ENCODE results near the gene DPM3.
A peak's percentile ranks its signal among the peaks of the same experiment; 100 is the strongest.

The DPM3 gene

GRCh38 chr1:155179112-155180031 lies 39.0 kb upstream of the DPM3 start:
- Histone ChIP-seq H3K27ac (ENCODE audit: low read length) (no peak overlapping the region), H3K27me3 (ENCODE audit: low read depth, low read length) (no peaks in the 10 kb centered on the region), H3K4me2 (ENCODE audit: low read length) (no peak overlapping the region), H2AFZ (ENCODE audit: low read depth, low read length) (no peak overlapping the region), H4K20me1 (ENCODE audit: insufficient read depth, low read length) (no peaks in the 10 kb centered on the region), H3K9me3 (ENCODE audit: insufficient read depth, low read length) (no peaks in the 10 kb centered on the region), H3K4me3 (ENCODE audit: low read length) (no peak overlapping the region), H3K4me1 (ENCODE audit: low read length) (peaks cover 21% of the 10 kb centered on the region), H3K79me2 (ENCODE audit: low read length) (no peaks in the 10 kb centered on the region), H3K9ac (ENCODE audit: low read length) (no peak overlapping the region), H3K36me3 (replicated peaks; ENCODE audit: low read depth, low read length) (peaks cover 19% of the 10 kb centered on the region)
- TF ChIP-seq EZH2phosphoT487 (IDR thresholded peaks at IDR 0.05; ENCODE audit: low read depth) (no peak), CTCF (IDR thresholded peaks at IDR 0.05; ENCODE audit: low read depth, low read length) (no peak)

- no peaks in the 10 kb centered on the region for H3K79me2 ChIP-seq (ENCODE audit: low read length)
- H3K27me3 ChIP-seq (ENCODE audit: low read depth, low read length): no peaks in the 10 kb centered on the region
- H3K4me2 ChIP-seq (ENCODE audit: low read length): no peak overlapping the region
- no peak overlapping the region for H3K4me3 ChIP-seq (ENCODE audit: low read length)
- peaks cover 19% of the 10 kb centered on the region for H3K36me3 ChIP-seq (replicated peaks; ENCODE audit: low read depth, low read length)
- peaks cover 22% of the 10 kb centered on the region for H3K4me1 ChIP-seq (ENCODE audit: low read length)
- no peaks in the 10 kb centered on the region for H3K9me3 ChIP-seq (ENCODE audit: insufficient read depth, low read length)
- no peak overlapping the region for H2AFZ ChIP-seq (ENCODE audit: low read depth, low read length)
- H3K9ac ChIP-seq (ENCODE audit: low read length): no peak overlapping the region
- TF ChIP-seq CTCF (IDR thresholded peaks at IDR 0.05; ENCODE audit: low read depth, low read length) (no peak), EZH2phosphoT487 (IDR thresholded peaks at IDR 0.05; ENCODE audit: low read depth) (no peak)
- no peak overlapping the region for H3K27ac ChIP-seq (ENCODE audit: low read length)
- H4K20me1 ChIP-seq (ENCODE audit: insufficient read depth, low read length): no peaks in the 10 kb centered on the region
These were observed 38.2 kb upstream of the DPM3 start for GRCh38 chr1:155178441-155179111.

- Histone ChIP-seq H3K4me1 (ENCODE audit: low read length) (peaks cover 22% of the 10 kb centered on the region), H3K9me3 (ENCODE audit: insufficient read depth, low read length) (no peaks in the 10 kb centered on the region), H3K9ac (ENCODE audit: low read length) (no peak overlapping the region), H3K36me3 (replicated peaks; ENCODE audit: low read depth, low read length) (peaks cover 17% of the 10 kb centered on the region), H3K4me2 (ENCODE audit: low read length) (no peak overlapping the region), H3K79me2 (ENCODE audit: low read length) (peaks cover 2% of the 10 kb centered on the region), H3K27me3 (ENCODE audit: low read depth, low read length) (no peaks in the 10 kb centered on the region), H3K27ac (ENCODE audit: low read length) (no peak overlapping the region), H2AFZ (ENCODE audit: low read depth, low read length) (no peak overlapping the region), H3K4me3 (ENCODE audit: low read length) (no peak overlapping the region), H4K20me1 (ENCODE audit: insufficient read depth, low read length) (no peaks in the 10 kb centered on the region)
- TF ChIP-seq CTCF (IDR thresholded peaks at IDR 0.05; ENCODE audit: low read depth, low read length) (no peak), EZH2phosphoT487 (IDR thresholded peaks at IDR 0.05; ENCODE audit: low read depth) (no peak)
These were observed 37.6 kb upstream of the DPM3 start for GRCh38 chr1:155177918-155178281.

GRCh38 chr1:155177192-155177917 lies 37.0 kb upstream of the DPM3 start:
- Histone ChIP-seq H3K9ac (ENCODE audit: low read length) (no peak overlapping the region), H4K20me1 (ENCODE audit: insufficient read depth, low read length) (no peaks in the 10 kb centered on the region), H2AFZ (ENCODE audit: low read depth, low read length) (no peak overlapping the region), H3K79me2 (ENCODE audit: low read length) (peaks cover 7% of the 10 kb centered on the region), H3K9me3 (ENCODE audit: insufficient read depth, low read length) (no peaks in the 10 kb centered on the region), H3K4me1 (ENCODE audit: low read length) (peaks cover 23% of the 10 kb centered on the region), H3K4me2 (ENCODE audit: low read length) (peak overlapping the region; percentile 5; the same call in 1 of the 2 replicates), H3K27me3 (ENCODE audit: low read depth, low read length) (no peaks in the 10 kb centered on the region), H3K27ac (ENCODE audit: low read length) (no peak overlapping the region), H3K4me3 (ENCODE audit: low read length) (no peak overlapping the region), H3K36me3 (replicated peaks; ENCODE audit: low read depth, low read length) (peaks cover 17% of the 10 kb centered on the region)
- TF ChIP-seq EZH2phosphoT487 (IDR thresholded peaks at IDR 0.05; ENCODE audit: low read depth) (no peak), CTCF (IDR thresholded peaks at IDR 0.05; ENCODE audit: low read depth, low read length) (no peak)
